Memory B cell (primary cell): ENCODE measurements around the gene EMILIN2.

ENCODE experiments used
- ATAC-seq: fragments of 150-1000 bp; cut with Tn5 transposase; 2 replicates; pipeline ENCODE4 v1.10.0; 2021; ENCODE audit warnings: low read depth, mild to moderate bottlenecking, moderate library complexity
- DNase-seq, 2 donors: peaks; one replicate each; pipeline ENCODE4 v3.0.0; 2022; ENCODE audit warnings: low spot score in 2 of 2
- H3K27ac Mint-ChIP-seq: one replicate; pipeline ENCODE4 v1.8.0; 2022; ENCODE audit warnings: mild to moderate bottlenecking, moderate library complexity, mixed read lengths
- H3K27me3 Mint-ChIP-seq: one replicate; pipeline ENCODE4 v1.8.0; 2022; ENCODE audit warnings: mixed read lengths
- H3K36me3 Mint-ChIP-seq: one replicate; pipeline ENCODE4 v1.8.0; 2022; ENCODE audit warnings: mild to moderate bottlenecking, mixed read lengths
- H3K4me1 Mint-ChIP-seq: one replicate; pipeline ENCODE4 v1.8.0; 2022; ENCODE audit warnings: mixed read lengths
- H3K4me3 Mint-ChIP-seq: one replicate; pipeline ENCODE4 v1.8.0; 2022; ENCODE audit warnings: mild to moderate bottlenecking, moderate library complexity, mixed read lengths
- H3K9me3 Mint-ChIP-seq: one replicate; pipeline ENCODE4 v1.8.0; 2022; ENCODE audit warnings: mixed read lengths

Gene EMILIN2

DNA sequence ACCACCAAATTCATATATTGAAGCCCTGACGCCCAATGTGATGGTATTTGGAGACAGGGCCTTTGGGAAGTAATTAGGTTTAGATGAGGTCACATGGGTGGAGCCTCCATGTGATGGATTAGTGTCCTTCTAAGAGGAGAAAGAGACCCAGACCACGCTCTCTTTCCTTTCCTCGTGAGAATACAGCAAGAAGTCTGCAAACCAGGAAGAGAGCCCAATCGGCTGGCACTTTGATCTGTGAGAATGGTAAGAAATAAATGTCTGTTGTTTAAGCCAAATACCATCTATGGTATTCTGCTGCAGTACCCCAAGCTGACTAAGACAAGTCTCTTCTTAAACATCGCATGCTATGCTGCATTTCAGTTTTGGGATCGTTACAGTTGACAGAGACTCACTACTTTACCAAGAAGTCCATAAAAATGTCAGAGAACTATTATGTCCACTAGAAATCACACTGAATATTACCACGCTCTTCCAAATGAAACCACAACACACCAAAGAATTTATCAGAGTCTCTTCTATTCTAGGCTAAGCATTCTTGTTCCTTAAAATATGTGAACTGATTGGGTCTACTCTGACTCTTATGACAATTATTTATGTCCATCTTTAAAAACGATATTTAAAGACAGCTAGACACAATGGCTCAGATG is 117.7 kb downstream of the EMILIN2 start:
- H3K4me3 Mint-ChIP-seq, result no peak overlapping the region
- no peak for ATAC-seq

More for the DNA sequence above, 117.7 kb downstream of the EMILIN2 start:
- peak overlapping the region; percentile 87 for H3K27ac Mint-ChIP-seq
- H3K27me3 Mint-ChIP-seq, result no peaks in the 10 kb centered on the region
- no peak for DNase-seq
- no peaks in the 10 kb centered on the region for H3K9me3 Mint-ChIP-seq
- H3K4me1 Mint-ChIP-seq, result peaks cover 59% of the 10 kb centered on the region
- H3K36me3 Mint-ChIP-seq, result peaks cover 3% of the 10 kb centered on the region
